ENCODE results near the gene OTUB1. TPM values are rescaled to one million over a fixed set of nuclear protein-coding genes. Genes with fewer than 3 reads are reported as not detected.
A peak's percentile ranks its signal among the peaks of the same experiment; 100 is the strongest.

The OTUB1 gene
- total and polyA plus RNA-seq, 9 of the 15 experiments (the other 6 are each of a cell fraction or from before 2014, with no cell fraction given): 29.5 to 134 (median 66.1) TPM

DNA sequence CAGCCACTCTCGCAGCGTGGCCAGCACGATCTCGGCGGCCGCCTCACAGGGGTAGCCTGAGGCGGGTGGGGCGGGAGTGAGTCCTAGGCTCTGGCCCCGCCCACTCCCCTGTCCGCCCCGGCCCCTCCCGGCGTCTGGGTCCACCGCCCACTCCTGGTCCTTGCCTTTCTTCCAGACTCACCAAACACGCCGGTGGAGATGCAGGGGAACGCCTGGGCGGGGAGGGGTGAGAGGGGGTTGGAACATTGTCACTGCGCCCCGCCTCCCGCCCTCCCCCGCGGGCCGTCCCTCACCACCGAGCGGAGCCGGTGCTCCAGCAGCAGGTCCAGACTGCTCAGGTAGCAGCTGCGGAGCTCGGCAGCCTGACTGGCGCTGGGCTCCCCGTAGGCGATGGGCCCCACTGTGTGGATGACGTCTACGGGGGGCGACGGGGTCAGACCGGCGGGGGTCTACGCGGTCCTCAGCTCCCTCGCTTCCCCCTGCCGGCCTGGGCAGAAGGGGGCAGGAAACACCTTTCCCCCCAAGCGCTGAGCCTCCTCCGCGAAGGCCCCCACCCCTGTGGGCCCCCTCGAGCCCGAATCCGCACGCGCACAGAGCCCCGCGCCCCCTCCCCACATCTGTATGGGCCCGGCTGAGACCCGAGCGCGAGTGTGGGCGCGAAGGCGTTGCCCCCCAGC, 13.2 kb downstream of the OTUB1 start:
- Histone ChIP-seq H3K36me3 (ENCODE audit: control insufficient read depth, insufficient read depth, low read length) (peaks cover 63% of the 10 kb centered on the region; the same call in 2 of the 3 replicates), H4K20me1 (replicated peaks; ENCODE audit: control insufficient read depth, insufficient read depth, low read length) (peaks cover 14% of the 10 kb centered on the region), H3K79me2 (ENCODE audit: control insufficient read depth, insufficient read depth, low read length) (no peaks in the 10 kb centered on the region), H3K9me1 (ENCODE audit: control insufficient read depth, insufficient read depth, low read length) (no peaks in the 10 kb centered on the region), H2AFZ (ENCODE audit: low read depth, low read length) (no peak overlapping the region), H3K27ac (ENCODE audit: extremely low read depth, low read depth, low read length) (no peak overlapping the region), H3K27me3 (ENCODE audit: control insufficient read depth in 2 of 2, insufficient read depth in 2 of 2, low read length in 2 of 2) (no peaks in the 10 kb centered on the region), H3K9me3 (replicated peaks; ENCODE audit: control insufficient read depth, insufficient read depth, low read depth, low read length) (no peaks in the 10 kb centered on the region), H3K9ac (ENCODE audit: insufficient read depth in 1 of 2, low read depth in 2 of 2, low read length in 2 of 2) (no peak overlapping the region), H3K4me2 (ENCODE audit: insufficient read depth, low read length) (no peak overlapping the region), H3K4me3 (no peak overlapping the region), H3K4me1 (replicated peaks in 1 of 2; ENCODE audit: control insufficient read depth in 2 of 2, insufficient read depth in 2 of 2, low read length in 2 of 2) (peaks cover 0 to 61% of the 10 kb centered on the region in 2 experiments; a peak in 2 of 5 replicates)
- ATAC-seq (peak; percentile 86), FAIRE-seq (no peak), DNase-seq (ENCODE audit: extremely low read depth in 1 of 4, low spot score in 3 of 4) (peak; percentile 63 to 89 (median 84))
- intact Hi-C loops (cut with micrococcal nuclease) (loop anchor here (10.0 kb wide), 2 partner anchors 95 to 145 kb away; no protein-coding TSS in a partner anchor), in situ Hi-C loops (cut with MboI) (no loop called here)
- BruUV-seq (replicated peaks): no TSS peak
- 86% methylated on average over 17 of the region's 59 CpGs for WGBS (ENCODE audit: insufficient coverage, low coverage, missing lambda C conversion rate)
- CTCF ChIA-PET (ENCODE audit: low intra/inter-chr PET ratio): no interaction called here
- POLR2A ChIA-PET: interaction anchor here (0.7 to 1.2 kb wide), 2 partner anchors 9 to 310 kb away, joined by 3 to 4 read pairs; no protein-coding TSS in a partner anchor
- TF ChIP-seq, protein P1, sequence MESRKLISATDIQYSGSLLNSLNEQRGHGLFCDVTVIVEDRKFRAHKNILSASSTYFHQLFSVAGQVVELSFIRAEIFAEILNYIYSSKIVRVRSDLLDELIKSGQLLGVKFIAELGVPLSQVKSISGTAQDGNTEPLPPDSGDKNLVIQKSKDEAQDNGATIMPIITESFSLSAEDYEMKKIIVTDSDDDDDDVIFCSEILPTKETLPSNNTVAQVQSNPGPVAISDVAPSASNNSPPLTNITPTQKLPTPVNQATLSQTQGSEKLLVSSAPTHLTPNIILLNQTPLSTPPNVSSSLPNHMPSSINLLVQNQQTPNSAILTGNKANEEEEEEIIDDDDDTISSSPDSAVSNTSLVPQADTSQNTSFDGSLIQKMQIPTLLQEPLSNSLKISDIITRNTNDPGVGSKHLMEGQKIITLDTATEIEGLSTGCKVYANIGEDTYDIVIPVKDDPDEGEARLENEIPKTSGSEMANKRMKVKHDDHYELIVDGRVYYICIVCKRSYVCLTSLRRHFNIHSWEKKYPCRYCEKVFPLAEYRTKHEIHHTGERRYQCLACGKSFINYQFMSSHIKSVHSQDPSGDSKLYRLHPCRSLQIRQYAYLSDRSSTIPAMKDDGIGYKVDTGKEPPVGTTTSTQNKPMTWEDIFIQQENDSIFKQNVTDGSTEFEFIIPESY (CRISPR knock-in tag; IDR thresholded peaks at IDR 0.05): peak; percentile 74
- TF ChIP-seq RBM22 (IDR thresholded peaks at IDR 0.05; ENCODE audit: low read depth, low read length, poor library complexity, severe bottlenecking): peak; percentile 62
- peak; percentile 76 for TF ChIP-seq ZNF263 (CRISPR knock-in tag; IDR thresholded peaks at IDR 0.05; ENCODE audit: borderline replicate concordance)
- no peak for TF ChIP-seq ZBTB8A (IDR thresholded peaks at IDR 0.05; ENCODE audit: partially characterized antibody)
- TF ChIP-seq RFX7 (CRISPR knock-in tag; IDR thresholded peaks at IDR 0.05): no peak
- TF ChIP-seq, protein P2, sequence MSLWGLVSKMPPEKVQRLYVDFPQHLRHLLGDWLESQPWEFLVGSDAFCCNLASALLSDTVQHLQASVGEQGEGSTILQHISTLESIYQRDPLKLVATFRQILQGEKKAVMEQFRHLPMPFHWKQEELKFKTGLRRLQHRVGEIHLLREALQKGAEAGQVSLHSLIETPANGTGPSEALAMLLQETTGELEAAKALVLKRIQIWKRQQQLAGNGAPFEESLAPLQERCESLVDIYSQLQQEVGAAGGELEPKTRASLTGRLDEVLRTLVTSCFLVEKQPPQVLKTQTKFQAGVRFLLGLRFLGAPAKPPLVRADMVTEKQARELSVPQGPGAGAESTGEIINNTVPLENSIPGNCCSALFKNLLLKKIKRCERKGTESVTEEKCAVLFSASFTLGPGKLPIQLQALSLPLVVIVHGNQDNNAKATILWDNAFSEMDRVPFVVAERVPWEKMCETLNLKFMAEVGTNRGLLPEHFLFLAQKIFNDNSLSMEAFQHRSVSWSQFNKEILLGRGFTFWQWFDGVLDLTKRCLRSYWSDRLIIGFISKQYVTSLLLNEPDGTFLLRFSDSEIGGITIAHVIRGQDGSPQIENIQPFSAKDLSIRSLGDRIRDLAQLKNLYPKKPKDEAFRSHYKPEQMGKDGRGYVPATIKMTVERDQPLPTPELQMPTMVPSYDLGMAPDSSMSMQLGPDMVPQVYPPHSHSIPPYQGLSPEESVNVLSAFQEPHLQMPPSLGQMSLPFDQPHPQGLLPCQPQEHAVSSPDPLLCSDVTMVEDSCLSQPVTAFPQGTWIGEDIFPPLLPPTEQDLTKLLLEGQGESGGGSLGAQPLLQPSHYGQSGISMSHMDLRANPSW (CRISPR knock-in tag; IDR thresholded peaks at IDR 0.05): no peak
- TF ChIP-seq MYNN (IDR thresholded peaks at IDR 0.05): no peak
- TF ChIP-seq MYNN (CRISPR knock-in tag; IDR thresholded peaks at IDR 0.05): no peak
- TF ChIP-seq PRPF4 (IDR thresholded peaks at IDR 0.05; ENCODE audit: insufficient read depth, low read depth, low read length, poor library complexity, severe bottlenecking): peak; percentile 18
- TF ChIP-seq IRF2 (CRISPR knock-in tag; IDR thresholded peaks at IDR 0.05): no peak
- peak; percentile 15 for TF ChIP-seq POLR2G (IDR thresholded peaks at IDR 0.05; ENCODE audit: low read depth, low read length)
- peak; percentile 40; the same call in 1 of the 2 replicates for TF ChIP-seq RBFOX2 (IDR thresholded peaks at IDR 0.05; ENCODE audit: low read depth, low read length)
- TF ChIP-seq ZNF699 (CRISPR knock-in tag; IDR thresholded peaks at IDR 0.05; ENCODE audit: insufficient replicate concordance): no peak
- peak; percentile 72 for TF ChIP-seq EGR1 (conservative IDR thresholded peaks at IDR 0.05)
- no peak for TF ChIP-seq DDX20 (tag; IDR thresholded peaks at IDR 0.05; ENCODE audit: low read depth)
- TF ChIP-seq HMGN3 (IDR thresholded peaks at IDR 0.05; ENCODE audit: borderline replicate concordance, extremely low read depth, insufficient read length, low read depth, low read length): peak; percentile 20

Measured in K562 (cell line).